ENCODE measurements around the gene SLC45A2.
"Not testable (repeated sequence)": the region's sequence is repeated elsewhere in the genome, so short reads cannot be mapped to it uniquely, and the experiment has no call there.

Gene SLC45A2

DNA sequence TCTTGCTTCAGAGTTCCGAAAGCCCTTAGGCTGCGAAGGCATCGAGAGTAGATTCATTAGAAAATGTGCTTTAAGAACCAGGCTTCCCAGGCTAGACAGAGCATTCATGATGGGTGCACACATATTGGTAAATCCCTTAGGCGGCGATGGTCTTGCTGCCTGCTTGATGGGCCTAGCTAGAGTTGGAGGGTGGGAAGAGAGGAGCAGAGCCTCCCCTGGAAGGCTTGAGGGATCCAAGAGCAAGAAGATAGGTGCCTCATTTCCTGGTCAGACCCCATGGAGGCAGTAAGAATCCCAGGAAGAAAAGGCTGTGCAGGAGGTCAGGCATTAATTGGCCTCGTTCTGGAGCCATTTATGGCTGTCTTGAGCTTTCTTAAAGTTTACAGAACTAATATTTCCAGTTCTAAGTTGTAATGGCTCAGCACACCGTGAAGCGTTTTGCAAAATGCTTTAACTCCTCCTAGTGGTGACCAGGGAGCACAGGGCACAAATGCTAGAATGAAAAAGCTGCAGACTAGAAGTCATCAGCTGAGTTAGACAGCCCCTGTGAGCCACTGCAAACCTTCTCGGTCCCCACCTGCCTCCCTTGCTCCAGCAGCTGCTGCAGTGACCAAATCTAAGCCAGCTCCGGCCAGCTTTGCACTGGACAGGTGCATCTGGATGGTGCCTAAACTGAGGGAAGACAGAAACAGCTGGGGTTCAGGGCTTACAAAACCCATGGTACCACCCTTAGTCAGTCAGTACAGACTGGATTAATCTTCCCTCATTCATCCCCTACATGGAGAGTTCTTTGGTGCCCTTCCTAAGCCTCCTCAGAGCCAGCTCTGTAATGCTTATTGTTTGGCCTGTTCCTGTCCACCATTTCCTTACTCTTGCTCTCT is 14.7 kb downstream of the SLC45A2 start:
- peak; percentile 56 for DNase-seq (ENCODE audit: low spot score)

GRCh38 chr5:33968211-33969005 is 16.1 kb downstream of the SLC45A2 start:
- DNase-seq (ENCODE audit: low spot score), result peak; percentile 76

GRCh38 chr5:33966805-33967204 is 17.7 kb downstream of the SLC45A2 start:
- no peak for DNase-seq (ENCODE audit: low spot score)

DNA sequence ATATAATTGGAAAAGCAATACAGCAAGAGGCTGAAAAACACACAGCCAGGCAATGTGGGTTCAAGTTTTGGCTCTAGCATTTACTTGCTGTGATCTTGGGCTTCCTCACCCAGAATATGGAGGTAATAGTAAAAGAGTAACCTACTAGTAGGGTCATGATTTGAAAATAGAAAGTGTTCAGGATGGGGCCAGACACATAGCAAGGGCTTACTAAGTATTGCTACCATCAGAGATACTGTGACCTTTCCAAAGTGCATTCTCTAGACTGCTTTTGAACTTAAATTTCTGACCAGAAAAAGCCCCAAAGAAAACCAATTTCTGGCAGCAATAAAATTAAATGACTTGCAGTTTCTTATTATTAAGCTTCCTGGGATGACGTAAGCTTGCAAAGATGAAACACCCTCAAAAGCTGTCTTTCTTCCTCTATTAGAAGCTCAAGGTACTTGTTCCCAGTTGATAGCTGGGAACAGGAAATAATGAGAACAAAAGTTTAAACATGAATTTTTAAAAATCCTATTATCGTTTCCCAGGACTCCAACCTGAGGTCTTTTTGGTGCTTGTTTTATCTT is 20.3 kb downstream of the SLC45A2 start:
- no peak for DNase-seq (ENCODE audit: low spot score)

- DNase-seq (ENCODE audit: low spot score), result no peak
These were observed 26.3 kb downstream of the SLC45A2 start for GRCh38 chr5:33958176-33958575.

DNA sequence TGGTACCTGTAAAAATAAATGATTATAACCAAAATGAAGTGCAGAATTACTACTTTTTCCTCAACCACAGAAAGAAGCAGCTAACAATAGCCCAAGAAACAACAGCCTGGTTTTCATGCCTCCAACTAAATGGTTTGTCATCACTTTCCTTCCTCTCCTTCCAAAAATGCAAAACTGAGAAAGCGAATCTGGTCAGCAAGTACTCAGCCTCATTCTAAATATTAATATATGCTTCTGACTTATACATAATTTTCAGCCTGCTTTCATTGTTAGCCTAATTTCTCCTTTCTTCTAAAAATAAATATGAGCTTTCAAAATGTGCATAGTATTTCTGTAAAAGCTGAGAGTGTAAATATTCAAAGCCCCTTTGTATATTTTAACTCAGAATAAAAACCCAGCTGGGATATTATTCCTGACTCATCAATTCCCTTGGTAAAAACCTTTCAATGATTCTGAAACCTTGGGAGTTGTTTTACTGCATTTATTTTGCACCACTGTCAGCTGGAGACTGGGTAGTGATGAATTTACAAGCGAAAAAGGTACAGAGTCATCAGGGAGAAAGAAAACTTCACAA is 26.8 kb downstream of the SLC45A2 start:
- DNase-seq (ENCODE audit: low spot score), result no peak

DNA sequence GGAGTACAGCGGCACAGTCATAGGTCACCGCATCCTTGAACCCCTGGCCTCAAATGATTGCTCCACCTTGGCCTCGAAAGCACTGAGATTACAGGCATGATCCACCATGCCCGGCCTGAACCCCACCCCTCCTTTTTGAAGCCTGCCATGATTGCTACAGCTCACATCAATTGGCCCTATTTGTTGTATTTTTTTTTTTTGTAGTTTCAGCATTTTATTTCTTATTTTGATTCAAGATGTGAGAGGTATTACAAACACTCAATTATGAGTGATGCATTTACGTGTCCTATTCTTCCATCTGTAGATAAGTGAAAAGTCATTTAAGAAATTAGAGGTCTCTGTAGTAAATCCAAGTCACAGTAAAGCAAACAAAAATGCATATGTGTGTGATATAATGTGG is 32.3 kb downstream of the SLC45A2 start:
- DNase-seq (ENCODE audit: low spot score), result not testable (repeated sequence)

DNA sequence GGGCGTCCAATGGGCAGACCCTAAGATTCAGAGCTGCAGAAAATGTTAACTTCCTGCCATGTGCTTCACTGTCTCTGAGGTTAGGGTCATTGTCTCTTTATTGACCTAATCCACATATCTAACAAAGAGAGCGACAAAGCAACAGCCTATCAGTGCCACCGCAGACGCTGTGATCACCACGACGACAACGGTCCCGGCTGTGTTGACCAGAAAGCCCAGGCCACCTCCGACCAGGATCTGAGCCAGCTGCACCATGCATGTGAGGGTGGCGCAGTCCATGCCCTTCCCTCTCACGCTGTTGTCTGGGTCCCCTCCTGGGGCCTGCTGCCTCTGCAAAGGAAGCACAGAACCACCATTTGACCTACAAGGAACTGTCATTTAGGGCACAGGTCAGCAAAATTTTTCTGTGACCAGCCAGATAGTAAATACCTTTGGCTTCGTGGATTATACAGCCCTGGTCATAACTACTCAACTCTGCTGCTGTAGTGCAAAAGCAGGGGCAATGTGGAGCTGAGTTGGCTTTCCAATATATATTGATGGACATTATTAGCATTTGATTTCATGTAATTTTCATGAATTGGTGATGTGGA is 39.9 kb downstream of the SLC45A2 start:
- DNase-seq (ENCODE audit: low spot score), result no peak

- no peak for DNase-seq (ENCODE audit: low spot score)
These were observed 43.4 kb downstream of the SLC45A2 start for GRCh38 chr5:33941090-33941489.

DNA sequence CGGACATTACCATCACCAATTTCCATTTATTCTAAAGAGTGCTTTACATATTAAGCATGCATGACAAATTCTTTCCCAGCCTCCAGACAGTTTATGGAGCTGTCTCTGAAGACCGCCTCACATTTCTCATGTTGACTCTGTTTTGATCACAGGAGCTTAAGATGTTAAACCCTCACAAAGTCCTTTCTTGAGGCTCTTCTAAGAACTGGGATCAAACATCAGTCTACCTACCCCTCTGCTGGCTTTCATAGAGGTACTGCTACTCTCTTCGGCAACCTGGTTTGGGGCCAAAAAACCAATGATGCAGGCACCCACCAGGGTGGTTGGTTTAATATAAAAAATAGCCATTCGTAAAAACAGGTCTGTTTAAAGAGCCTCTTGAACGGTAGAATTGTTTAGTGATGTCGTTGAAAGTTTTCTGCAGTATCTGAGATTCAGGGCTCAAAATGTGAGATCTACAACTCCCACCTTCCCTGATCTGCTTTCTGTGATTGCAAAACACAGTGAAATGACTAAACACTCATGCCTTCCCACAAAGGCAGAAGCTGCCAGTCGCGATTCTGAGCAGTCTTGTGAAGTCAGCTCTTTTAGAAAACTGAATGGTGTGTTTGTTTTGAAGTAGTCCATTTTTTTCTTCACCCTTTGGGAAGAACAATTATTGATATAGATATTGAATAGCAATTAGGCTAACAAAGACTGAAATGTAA is 44.8 kb downstream of the SLC45A2 start:
- DNase-seq (ENCODE audit: low spot score), result no peak

GRCh38 chr5:33938881-33939280 is 45.6 kb downstream of the SLC45A2 start:
- DNase-seq (ENCODE audit: low spot score), result no peak

DNA sequence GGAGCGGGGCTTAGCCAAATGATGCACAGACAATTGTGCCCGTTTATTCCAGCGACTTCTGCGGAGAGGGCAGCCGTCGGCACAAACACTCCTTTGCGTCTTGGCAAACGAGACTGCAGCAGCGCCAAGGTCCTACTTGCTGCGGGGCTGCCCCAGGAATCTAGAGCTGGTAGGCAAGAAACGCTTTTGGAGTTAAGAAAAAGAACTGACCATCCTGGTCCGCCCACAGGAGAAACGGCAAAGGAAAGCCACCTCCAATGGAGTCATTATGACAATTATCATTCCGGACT is 46.0 kb downstream of the SLC45A2 start:
- no peak for DNase-seq (ENCODE audit: low spot score)

DNA sequence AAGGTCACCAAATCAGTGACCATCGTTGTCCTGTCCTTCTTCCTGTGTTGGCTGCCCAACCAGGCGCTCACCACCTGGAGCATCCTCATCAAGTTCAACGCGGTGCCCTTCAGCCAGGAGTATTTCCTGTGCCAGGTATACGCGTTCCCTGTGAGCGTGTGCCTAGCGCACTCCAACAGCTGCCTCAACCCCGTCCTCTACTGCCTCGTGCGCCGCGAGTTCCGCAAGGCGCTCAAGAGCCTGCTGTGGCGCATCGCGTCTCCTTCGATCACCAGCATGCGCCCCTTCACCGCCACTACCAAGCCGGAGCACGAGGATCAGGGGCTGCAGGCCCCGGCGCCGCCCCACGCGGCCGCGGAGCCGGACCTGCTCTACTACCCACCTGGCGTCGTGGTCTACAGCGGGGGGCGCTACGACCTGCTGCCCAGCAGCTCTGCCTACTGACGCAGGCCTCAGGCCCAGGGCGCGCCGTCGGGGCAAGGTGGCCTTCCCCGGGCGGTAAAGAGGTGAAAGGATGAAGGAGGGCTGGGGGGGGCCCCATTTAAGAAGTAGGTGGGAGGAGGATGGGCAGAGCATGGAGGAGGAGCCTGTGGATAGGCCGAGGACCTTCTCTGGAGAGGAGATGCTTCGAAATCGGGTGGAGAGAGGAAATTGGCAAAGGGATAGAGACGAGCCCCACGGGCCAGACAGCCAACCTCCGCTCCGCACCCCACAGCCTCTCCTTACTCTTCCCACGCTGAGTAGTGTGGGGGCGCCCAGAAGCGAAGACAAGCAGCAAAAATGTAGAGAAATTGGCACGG is 46.6 kb downstream of the SLC45A2 start:
- peak; percentile 34 for DNase-seq (ENCODE audit: low spot score)

GRCh38 chr5:33937017-33937706 is 47.3 kb downstream of the SLC45A2 start:
- DNase-seq (ENCODE audit: low spot score), result no peak

- peak; percentile 44 for DNase-seq (ENCODE audit: low spot score)
These were observed 48.0 kb downstream of the SLC45A2 start, which contains the start of gene RXFP3 for GRCh38 chr5:33936381-33937016. RXFP3 (plus strand) TSS chr5:33936386; CDS start chr5:33936741, 355 bp downstream.

GRCh38 chr5:33936004-33936380 is 48.5 kb downstream of the SLC45A2 start:
- peak; percentile 69 for DNase-seq (ENCODE audit: low spot score)

DNA sequence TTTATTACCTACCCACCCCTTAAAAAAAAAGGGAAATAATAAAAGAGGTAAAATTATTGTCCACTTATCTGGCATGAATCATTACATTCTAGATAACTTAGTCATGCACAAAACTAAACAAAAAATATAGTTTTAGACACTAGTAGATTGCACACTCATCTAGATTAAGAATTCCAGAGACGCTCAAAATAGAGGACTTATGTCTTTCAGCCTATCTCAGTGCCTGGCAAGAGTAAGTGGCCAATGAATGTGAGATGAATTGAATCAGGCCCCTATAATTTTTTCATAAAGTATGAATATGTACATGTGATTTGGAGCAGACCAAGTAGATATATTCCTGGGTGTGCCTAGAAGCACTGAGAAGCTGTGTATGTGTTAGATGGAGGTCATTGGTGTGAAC is 50.3 kb downstream of the SLC45A2 start:
- DNase-seq (ENCODE audit: low spot score), result no peak

DNA sequence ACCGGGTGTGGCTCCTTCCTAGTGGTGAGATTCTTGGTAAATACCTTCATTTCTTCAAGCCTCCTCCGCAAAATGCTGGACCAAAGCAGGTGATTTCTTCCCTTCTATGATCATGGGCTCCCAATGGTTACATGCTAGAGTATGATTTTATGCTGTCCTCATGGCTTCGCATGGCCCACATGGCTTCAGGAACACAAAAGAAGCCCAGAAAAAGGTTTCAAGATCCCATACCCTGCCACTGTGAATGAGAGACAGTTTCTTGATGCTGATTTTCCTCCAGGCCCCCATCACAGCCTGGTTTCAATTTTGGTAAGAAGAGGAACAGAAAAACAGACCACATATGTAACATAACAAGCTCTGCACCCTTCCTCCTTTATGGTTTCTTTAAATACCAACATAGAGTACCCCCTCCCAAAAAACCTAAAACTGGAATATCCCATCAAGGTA is 50.7 kb downstream of the SLC45A2 start:
- no peak for DNase-seq (ENCODE audit: low spot score)

DNA sequence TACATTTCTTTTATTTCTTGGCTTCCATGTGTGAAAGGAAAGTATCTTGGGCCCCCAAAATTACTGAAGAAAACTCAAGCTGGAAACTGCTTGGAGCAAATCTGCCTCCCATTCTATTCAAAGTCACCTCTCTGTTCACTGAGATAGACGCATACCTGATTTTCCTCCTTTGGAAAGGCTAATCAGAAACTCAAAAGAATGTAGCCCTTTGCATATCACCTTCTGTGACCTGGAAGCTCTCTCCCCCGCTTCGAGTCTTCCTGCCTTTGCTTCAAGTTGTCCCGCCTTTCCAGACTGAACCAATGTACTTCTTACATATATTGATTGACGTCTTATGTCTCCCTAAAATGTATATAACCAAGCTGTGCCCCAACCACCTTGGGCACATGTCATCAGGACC is 53.4 kb downstream of the SLC45A2 start:
- DNase-seq (ENCODE audit: low spot score), result no peak
